SK-N-SH treated with all-trans-retinoic acid at 6 μM for 48 hours (cell line): ENCODE measurements around the gene TRABD2B.

Source experiments
- ARNTL ChIP-seq: fragments of 450-650 bp; formaldehyde crosslinking; IDR thresholded peaks from 2 replicates; pipeline ENCODE4 v1.5.0; 2020; ENCODE audit warnings: low read depth, mild to moderate bottlenecking, moderate library complexity, borderline replicate concordance
- BACH2 ChIP-seq: fragments of 250-450 bp; sonication (Bioruptor Pico); IDR thresholded peaks from 2 replicates; pipeline ENCODE4 v1.9.0; 2021; ENCODE audit warnings: mild to moderate bottlenecking, borderline replicate concordance
- CSDC2 ChIP-seq: fragments of 250-450 bp; sonication (Bioruptor Pico); IDR thresholded peaks from 2 replicates; pipeline ENCODE4 v1.5.0; 2020; ENCODE audit warnings: mild to moderate bottlenecking, moderate library complexity
- ESRRG ChIP-seq: fragments of 250-450 bp; sonication (Bioruptor Pico); IDR thresholded peaks from 2 replicates; pipeline ENCODE4 v1.6.1; 2021; ENCODE audit warnings: mild to moderate bottlenecking
- PPARA ChIP-seq: fragments of 250-450 bp; sonication (Bioruptor Pico); IDR thresholded peaks from 2 replicates; pipeline ENCODE4 v1.5.0; 2020; ENCODE audit warnings: mild to moderate bottlenecking, borderline replicate concordance
- RARB ChIP-seq: fragments of 250-450 bp; sonication (Bioruptor Pico); IDR thresholded peaks from 2 replicates; pipeline ENCODE4 v1.8.0; 2021; ENCODE audit warnings: mild to moderate bottlenecking, moderate library complexity
- TCF4 ChIP-seq: fragments of 250-450 bp; sonication (Bioruptor Pico); IDR thresholded peaks from 2 replicates; pipeline ENCODE4 v1.8.0; 2021; ENCODE audit warnings: mild to moderate bottlenecking, moderate library complexity, borderline replicate concordance
- ZFP3 ChIP-seq: fragments of 250-450 bp; sonication (Bioruptor Pico); IDR thresholded peaks from 2 replicates; pipeline ENCODE4 v1.5.0; 2020; ENCODE audit warnings: mild to moderate bottlenecking, moderate library complexity
- ZNF565 ChIP-seq: fragments of 450-650 bp; formaldehyde crosslinking; conservative IDR thresholded peaks from 2 replicates; pipeline ENCODE4 v1.5.0; 2020; ENCODE audit warnings: low read depth, mild to moderate bottlenecking, moderate library complexity
- ZNF8 ChIP-seq: fragments of 450-650 bp; formaldehyde crosslinking; IDR thresholded peaks from 2 replicates; pipeline ENCODE4 v1.5.0; 2020; ENCODE audit warnings: mild to moderate bottlenecking, moderate library complexity
- TF ChIP-seq, protein P1 (sequence below): fragments of 250-450 bp; sonication (Bioruptor Pico); IDR thresholded peaks from 2 replicates; pipeline ENCODE4 v1.5.1; 2021; ENCODE audit warnings: mild to moderate bottlenecking, moderate library complexity
- TF ChIP-seq, protein P2 (sequence below): fragments of 250-450 bp; sonication (Bioruptor Pico); IDR thresholded peaks from 2 replicates; pipeline ENCODE4 v1.8.0; 2020; ENCODE audit warnings: mild to moderate bottlenecking, moderate library complexity, borderline replicate concordance

DNA sequence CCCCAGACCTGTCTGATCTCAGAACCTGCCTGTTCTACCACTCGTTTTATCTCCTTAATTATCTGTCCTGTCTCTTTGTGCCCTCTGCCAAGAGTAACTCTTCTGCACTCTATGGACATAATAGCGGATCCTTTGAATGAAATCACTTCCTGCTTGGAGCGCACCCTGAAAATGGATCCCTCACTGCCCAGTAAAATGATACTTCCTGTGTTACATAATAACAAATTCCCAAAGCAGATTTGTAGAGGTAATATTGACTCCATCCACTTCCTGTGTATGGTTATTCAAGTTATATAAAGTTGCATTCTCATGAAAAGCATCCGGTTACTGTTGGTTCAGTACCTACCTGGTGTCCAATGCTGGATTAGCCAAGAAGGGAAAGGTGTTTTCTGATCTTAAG lies 246.0 kb downstream of the TRABD2B start:
- no peak for TF ChIP-seq ZFP3
- no peak for TF ChIP-seq ESRRG (CRISPR knock-in tag)
- no peak for TF ChIP-seq RARB
- no peak for TF ChIP-seq ARNTL (CRISPR knock-in tag)
- TF ChIP-seq ZNF565 (CRISPR knock-in tag): no peak
- TF ChIP-seq ZNF8: no peak
- TF ChIP-seq, protein P1, sequence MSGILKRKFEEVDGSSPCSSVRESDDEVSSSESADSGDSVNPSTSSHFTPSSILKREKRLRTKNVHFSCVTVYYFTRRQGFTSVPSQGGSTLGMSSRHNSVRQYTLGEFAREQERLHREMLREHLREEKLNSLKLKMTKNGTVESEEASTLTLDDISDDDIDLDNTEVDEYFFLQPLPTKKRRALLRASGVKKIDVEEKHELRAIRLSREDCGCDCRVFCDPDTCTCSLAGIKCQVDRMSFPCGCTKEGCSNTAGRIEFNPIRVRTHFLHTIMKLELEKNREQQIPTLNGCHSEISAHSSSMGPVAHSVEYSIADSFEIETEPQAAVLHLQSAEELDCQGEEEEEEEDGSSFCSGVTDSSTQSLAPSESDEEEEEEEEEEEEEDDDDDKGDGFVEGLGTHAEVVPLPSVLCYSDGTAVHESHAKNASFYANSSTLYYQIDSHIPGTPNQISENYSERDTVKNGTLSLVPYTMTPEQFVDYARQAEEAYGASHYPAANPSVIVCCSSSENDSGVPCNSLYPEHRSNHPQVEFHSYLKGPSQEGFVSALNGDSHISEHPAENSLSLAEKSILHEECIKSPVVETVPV (CRISPR knock-in tag): no peak
- no peak for TF ChIP-seq BACH2 (CRISPR knock-in tag)
- TF ChIP-seq TCF4: no peak
- TF ChIP-seq, protein P2, sequence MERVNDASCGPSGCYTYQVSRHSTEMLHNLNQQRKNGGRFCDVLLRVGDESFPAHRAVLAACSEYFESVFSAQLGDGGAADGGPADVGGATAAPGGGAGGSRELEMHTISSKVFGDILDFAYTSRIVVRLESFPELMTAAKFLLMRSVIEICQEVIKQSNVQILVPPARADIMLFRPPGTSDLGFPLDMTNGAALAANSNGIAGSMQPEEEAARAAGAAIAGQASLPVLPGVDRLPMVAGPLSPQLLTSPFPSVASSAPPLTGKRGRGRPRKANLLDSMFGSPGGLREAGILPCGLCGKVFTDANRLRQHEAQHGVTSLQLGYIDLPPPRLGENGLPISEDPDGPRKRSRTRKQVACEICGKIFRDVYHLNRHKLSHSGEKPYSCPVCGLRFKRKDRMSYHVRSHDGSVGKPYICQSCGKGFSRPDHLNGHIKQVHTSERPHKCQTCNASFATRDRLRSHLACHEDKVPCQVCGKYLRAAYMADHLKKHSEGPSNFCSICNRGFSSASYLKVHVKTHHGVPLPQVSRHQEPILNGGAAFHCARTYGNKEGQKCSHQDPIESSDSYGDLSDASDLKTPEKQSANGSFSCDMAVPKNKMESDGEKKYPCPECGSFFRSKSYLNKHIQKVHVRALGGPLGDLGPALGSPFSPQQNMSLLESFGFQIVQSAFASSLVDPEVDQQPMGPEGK (CRISPR knock-in tag): no peak
- TF ChIP-seq PPARA (CRISPR knock-in tag): no peak
- no peak for TF ChIP-seq CSDC2
